Duodenal mucosa (tissue), 2 donors: Measurements from ENCODE around the gene CER1.

Source experiments
- H3K27ac ChIP-seq: one replicate; pipeline ENCODE4 v1.7.0; 2013; ENCODE audit warnings: low read depth, low read length
- H3K27me3 ChIP-seq, 2 donors: one replicate each; pipeline ENCODE4 v1.7.0; 2013; ENCODE audit warnings: low read length in 2 of 2, control low read depth in 1 of 2; ENCODE audit not compliant: insufficient read depth in 2 of 2, control insufficient read depth in 1 of 2
- H3K36me3 ChIP-seq, 2 donors: one replicate each; pipeline ENCODE4 v1.7.0; 2013; ENCODE audit warnings: low read length in 2 of 2, control low read depth in 1 of 2; ENCODE audit not compliant: insufficient read depth in 2 of 2, control insufficient read depth in 1 of 2
- H3K4me1 ChIP-seq, 2 donors: one replicate each; pipeline ENCODE4 v1.7.0; 2013; ENCODE audit warnings: low read length in 2 of 2, control low read depth in 1 of 2; ENCODE audit not compliant: insufficient read depth in 2 of 2, control insufficient read depth in 1 of 2
- H3K4me3 ChIP-seq, 2 donors: one replicate each; pipeline ENCODE4 v1.7.0; 2013; ENCODE audit warnings: low read length in 2 of 2, low read depth in 1 of 2
- H3K9ac ChIP-seq, 2 donors: one replicate each; pipeline ENCODE4 v1.7.0; 2013; ENCODE audit warnings: low read length in 2 of 2, low read depth in 1 of 2
- H3K9me3 ChIP-seq, 2 donors: one replicate each; pipeline ENCODE4 v1.7.0; 2013; ENCODE audit warnings: low read length in 2 of 2, control low read depth in 1 of 2; ENCODE audit not compliant: control insufficient read depth in 1 of 2

The CER1 gene

GRCh38 chr9:14722391-14723035 lies at the start of gene CER1:
Gene CER1 (minus strand): TSS chr9:14722733. CDS start chr9:14722672, 61 bp downstream.
- H3K27me3 ChIP-seq: peaks cover 0 to 13% of the 10 kb centered on the region in 2 donors
- no peak within 1 kb of the TSS for H3K27ac ChIP-seq
- H3K9me3 ChIP-seq: no peaks in the 10 kb centered on the region
- no peaks in the 10 kb centered on the region for H3K4me1 ChIP-seq
- H3K36me3 ChIP-seq: no peaks in the 10 kb centered on the region
- H3K4me3 ChIP-seq: no peak within 1 kb of the TSS
- no peak within 1 kb of the TSS for H3K9ac ChIP-seq

- no peaks in the 10 kb centered on the region for H3K4me1 ChIP-seq
- H3K36me3 ChIP-seq: no peaks in the 10 kb centered on the region
These were observed 48.1 kb upstream of the CER1 start for GRCh38 chr9:14770592-14770991.

GRCh38 chr9:14769230-14769571 lies 46.7 kb upstream of the CER1 start:
- Histone ChIP-seq H3K36me3 (no peaks in the 10 kb centered on the region), H3K4me3 (no peak overlapping the region), H3K27ac (no peak overlapping the region), H3K4me1 (no peaks in the 10 kb centered on the region), H3K9me3 (no peaks in the 10 kb centered on the region), H3K9ac (no peak overlapping the region), H3K27me3 (no peaks in the 10 kb centered on the region)

More at GRCh38 chr9:14770592-14770991, 48.1 kb upstream of the CER1 start:
- H3K9me3 ChIP-seq: no peaks in the 10 kb centered on the region
- H3K4me3 ChIP-seq: no peak overlapping the region
- no peak overlapping the region for H3K9ac ChIP-seq
- no peak overlapping the region for H3K27ac ChIP-seq
- no peaks in the 10 kb centered on the region for H3K27me3 ChIP-seq

- Histone ChIP-seq H3K4me1 (no peaks in the 10 kb centered on the region), H3K9ac (peak overlapping the region in 1 of 2 donors; percentile 33), H3K9me3 (no peaks in the 10 kb centered on the region), H3K27ac (no peak overlapping the region), H3K36me3 (no peaks in the 10 kb centered on the region), H3K27me3 (no peaks in the 10 kb centered on the region), H3K4me3 (no peak overlapping the region)
These were observed 46.1 kb upstream of the CER1 start for GRCh38 chr9:14768405-14769229.

GRCh38 chr9:14766299-14766698 lies 43.8 kb upstream of the CER1 start:
- Histone ChIP-seq H3K9me3 (no peaks in the 10 kb centered on the region), H3K36me3 (no peaks in the 10 kb centered on the region), H3K9ac (no peak overlapping the region), H3K4me1 (no peaks in the 10 kb centered on the region), H3K27me3 (no peaks in the 10 kb centered on the region), H3K4me3 (no peak overlapping the region), H3K27ac (no peak overlapping the region)

DNA sequence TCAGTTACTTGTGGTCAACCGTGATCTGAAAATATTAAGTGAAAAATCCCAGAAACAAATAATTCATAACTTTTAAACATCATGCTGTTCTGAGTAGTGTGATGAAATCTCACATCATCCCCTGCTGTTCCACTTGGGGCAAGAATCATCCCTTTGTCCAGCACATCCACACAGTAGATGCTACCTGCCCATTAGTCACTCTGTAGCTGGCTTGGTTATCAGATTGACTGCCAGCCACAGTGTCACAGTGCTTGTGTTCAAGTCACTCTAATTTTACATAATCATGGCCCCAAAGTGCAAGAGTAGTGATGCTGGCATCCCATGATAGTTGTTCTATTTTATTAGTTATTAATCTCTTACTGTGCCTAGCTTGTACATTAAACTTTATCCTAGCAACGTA lies 39.1 kb upstream of the CER1 start:
- no peaks in the 10 kb centered on the region for H3K9me3 ChIP-seq
- H3K27ac ChIP-seq: no peak overlapping the region
- H3K4me1 ChIP-seq: no peaks in the 10 kb centered on the region
- peaks cover 0 to 3% of the 10 kb centered on the region in 2 donors for H3K36me3 ChIP-seq
- H3K9ac ChIP-seq: no peak overlapping the region
- H3K27me3 ChIP-seq: no peaks in the 10 kb centered on the region
- no peak overlapping the region for H3K4me3 ChIP-seq

DNA sequence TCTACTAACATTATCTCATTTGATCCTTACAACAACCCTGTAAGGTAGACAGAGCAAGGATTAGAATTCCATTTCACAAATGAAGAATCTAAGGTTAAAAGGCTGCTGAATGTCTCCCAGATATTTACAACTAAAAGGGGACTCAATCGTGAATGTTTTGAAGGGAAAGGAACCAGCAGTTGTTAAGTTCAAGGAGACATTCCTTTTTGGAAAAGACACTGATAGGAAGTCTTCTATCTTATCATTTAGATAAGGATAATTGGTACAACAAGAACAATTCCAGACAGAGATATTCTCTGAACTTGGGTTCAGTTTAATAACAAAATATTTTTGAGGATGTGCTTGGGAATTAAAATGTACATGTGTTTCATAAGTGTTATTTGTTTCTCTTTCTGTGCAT lies 37.5 kb upstream of the CER1 start:
- Histone ChIP-seq H3K27me3 (no peaks in the 10 kb centered on the region), H3K27ac (no peak overlapping the region), H3K4me1 (no peaks in the 10 kb centered on the region), H3K9ac (no peak overlapping the region), H3K4me3 (no peak overlapping the region), H3K36me3 (peaks cover 2 to 3% of the 10 kb centered on the region in 2 donors), H3K9me3 (no peaks in the 10 kb centered on the region)

GRCh38 chr9:14756291-14756690 lies 33.8 kb upstream of the CER1 start:
- Histone ChIP-seq H3K4me1 (peaks cover 0 to 14% of the 10 kb centered on the region in 2 donors), H3K9ac (no peak overlapping the region), H3K4me3 (no peak overlapping the region), H3K27ac (no peak overlapping the region), H3K9me3 (no peaks in the 10 kb centered on the region), H3K36me3 (peaks cover 3 to 5% of the 10 kb centered on the region in 2 donors), H3K27me3 (no peaks in the 10 kb centered on the region)

- H3K4me1 ChIP-seq: peaks cover 0 to 14% of the 10 kb centered on the region in 2 donors
- H3K9ac ChIP-seq: no peak overlapping the region
- H3K27ac ChIP-seq: no peak overlapping the region
- H3K9me3 ChIP-seq: no peaks in the 10 kb centered on the region
- H3K4me3 ChIP-seq: no peak overlapping the region
- peaks cover under 1 to 15% of the 10 kb centered on the region in 2 donors for H3K36me3 ChIP-seq
- H3K27me3 ChIP-seq: no peaks in the 10 kb centered on the region
These were observed 30.3 kb upstream of the CER1 start for GRCh38 chr9:14752871-14753270.

DNA sequence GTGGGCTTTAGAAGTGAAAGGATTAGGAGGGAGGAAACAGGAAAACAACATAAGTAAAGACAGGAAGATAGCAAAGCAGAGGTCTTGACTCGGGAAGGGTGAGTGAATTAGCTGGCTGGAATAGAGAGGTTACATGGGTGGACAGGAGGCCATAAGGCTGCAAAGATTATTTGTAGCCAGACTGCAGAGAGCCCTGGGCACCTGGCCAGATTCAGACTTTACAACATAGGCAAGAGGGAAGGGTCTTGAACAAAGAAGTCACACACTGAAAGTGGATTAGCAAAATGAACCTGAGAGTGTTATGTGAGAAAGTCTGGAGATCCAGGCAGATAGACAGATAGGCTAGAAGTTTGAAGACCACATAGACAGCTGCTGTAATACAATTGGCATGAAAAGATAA lies 29.7 kb upstream of the CER1 start:
- Histone ChIP-seq H3K36me3 (peaks cover 0 to 16% of the 10 kb centered on the region in 2 donors), H3K27me3 (no peaks in the 10 kb centered on the region), H3K9me3 (no peaks in the 10 kb centered on the region), H3K9ac (no peak overlapping the region), H3K27ac (no peak overlapping the region), H3K4me3 (no peak overlapping the region), H3K4me1 (peaks cover 0 to 14% of the 10 kb centered on the region in 2 donors)
